CD4-positive, alpha-beta T cell treated with Interleukin-15 for 1 hour (primary cell): ENCODE data around the gene SLC4A5.

Experiments
- DNase-seq: peaks from one replicate; pipeline ENCODE4 v3.0.0-alpha.2; 2020

SLC4A5 gene

GRCh38 chr2:74312913-74313312, 30.3 kb downstream of the SLC4A5 start:
- DNase-seq: no peak

GRCh38 chr2:74307720-74308119, 35.5 kb downstream of the SLC4A5 start:
- no peak for DNase-seq

- no peak for DNase-seq
Measured at GRCh38 chr2:74304332-74305148, 38.7 kb downstream of the SLC4A5 start.

GRCh38 chr2:74302865-74303264, 40.4 kb downstream of the SLC4A5 start:
- no peak for DNase-seq

DNA sequence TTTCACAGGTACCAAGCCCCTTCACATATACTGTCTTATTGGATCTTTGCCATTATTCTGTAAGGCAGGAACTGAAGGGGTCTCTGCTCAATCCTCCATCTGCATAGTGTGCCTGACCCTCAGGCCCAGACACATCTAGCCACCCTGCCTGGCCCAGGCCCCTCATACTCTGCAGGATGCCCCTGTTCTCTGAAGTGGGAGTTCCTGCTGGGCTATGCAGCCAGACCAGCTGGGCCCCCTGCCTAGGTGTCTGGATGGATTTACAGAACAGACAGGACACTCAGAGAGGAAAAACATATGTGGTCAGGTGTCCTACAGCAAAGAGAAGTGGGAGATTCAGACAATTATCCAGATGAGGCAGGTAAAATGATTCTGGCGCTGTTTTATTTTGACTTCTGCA, 42.0 kb downstream of the SLC4A5 start:
- DNase-seq: no peak

DNA sequence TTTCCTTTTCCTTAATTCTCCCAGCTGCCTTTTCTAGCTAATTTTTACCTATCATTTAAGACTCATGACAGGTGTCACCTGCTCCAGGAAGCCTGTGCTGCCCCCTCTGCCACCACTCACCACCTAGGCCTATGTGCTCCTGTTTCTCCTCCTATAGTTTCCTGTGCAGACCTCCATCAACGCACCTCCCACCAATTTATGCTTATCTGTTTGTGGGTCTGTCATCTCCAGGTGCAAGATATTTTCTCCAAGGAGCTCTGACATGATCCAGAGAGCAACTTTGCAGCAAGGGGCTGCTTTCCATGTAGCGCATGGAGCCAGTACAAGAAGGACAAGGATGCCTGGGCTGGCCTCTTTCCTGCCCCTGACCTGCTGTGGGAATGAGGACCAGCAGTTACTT, 42.7 kb downstream of the SLC4A5 start:
- no peak for DNase-seq

- no peak for DNase-seq
Measured at GRCh38 chr2:74297950-74298349, 45.3 kb downstream of the SLC4A5 start.

GRCh38 chr2:74297391-74297790, 45.8 kb downstream of the SLC4A5 start:
- DNase-seq: no peak

DNA sequence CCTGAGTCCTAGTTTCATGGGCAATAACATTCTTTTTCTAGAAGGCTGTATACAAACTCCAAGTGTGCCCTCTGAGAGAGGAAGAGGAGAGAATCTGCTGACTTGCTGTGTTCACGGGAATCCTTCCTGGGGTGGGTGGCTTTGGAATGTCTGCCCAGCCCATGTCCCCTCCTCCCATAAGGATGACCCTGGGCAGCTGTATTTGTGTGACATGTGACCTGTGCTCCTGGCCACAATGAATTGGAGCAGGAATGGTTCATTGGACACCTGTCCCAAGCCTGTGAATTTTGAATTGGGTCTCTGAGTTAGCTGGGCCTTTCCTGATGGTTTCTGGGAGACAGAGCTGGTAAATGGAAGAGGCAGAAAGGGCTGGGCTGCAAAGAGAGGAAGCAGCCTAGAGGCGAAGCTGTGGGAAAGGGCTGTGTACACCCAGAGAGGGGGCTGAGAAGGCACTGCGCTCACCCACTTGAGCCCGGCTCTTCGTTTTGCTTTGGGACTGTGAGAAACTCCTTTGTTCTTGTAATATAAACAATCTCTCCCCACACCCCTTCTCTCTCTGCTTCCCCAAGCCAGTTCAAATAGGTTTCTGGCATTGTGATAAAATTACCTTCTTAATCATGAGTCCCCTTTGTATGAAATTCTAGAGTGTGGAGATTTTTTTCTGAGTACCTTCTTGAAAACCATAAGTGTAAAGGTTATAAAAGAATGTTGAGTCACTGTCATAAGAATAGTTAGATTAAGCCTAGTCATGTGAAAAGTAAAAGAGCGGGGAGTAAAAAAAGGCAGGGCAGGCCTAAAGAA, 49.8 kb downstream of the SLC4A5 start:
- no peak for DNase-seq

DNA sequence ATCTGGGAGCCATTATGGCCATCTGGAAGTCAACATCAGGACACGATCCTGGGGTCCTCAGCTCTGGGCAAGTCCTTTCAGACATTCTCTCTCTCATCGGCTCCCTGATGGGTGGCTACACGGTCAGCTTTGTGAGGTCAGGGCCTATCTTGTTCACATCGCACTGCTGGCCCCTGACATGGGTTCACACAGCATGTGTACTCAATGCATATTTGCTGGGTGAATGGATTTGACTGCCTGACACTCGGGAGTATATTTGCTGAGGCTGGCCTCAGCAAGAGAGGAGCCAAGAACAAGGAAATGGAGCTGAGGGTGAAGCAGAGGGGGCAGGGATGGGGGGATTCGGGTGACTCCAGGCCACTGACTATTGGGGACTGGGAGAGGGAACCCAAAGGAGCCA, 50.5 kb downstream of the SLC4A5 start:
- DNase-seq: no peak

- no peak for DNase-seq
Measured at GRCh38 chr2:74291886-74292621, 51.2 kb downstream of the SLC4A5 start.

DNA sequence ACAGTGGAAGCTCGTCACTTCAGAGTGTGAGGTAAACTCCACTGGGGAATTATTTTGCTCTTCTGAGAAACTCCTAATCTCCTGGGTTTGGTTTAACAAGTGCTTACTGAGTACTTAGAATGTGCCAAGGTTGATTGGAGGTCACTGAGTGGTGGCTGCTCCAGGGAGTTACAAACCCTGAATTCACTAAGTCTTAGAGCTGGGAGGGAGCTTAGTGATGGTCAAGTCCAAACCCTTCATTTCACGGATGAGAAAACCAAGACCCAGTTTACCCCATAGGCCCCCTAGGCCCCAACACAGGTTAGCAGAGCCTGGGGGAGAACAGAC, 52.0 kb downstream of the SLC4A5 start:
- DNase-seq: no peak

DNA sequence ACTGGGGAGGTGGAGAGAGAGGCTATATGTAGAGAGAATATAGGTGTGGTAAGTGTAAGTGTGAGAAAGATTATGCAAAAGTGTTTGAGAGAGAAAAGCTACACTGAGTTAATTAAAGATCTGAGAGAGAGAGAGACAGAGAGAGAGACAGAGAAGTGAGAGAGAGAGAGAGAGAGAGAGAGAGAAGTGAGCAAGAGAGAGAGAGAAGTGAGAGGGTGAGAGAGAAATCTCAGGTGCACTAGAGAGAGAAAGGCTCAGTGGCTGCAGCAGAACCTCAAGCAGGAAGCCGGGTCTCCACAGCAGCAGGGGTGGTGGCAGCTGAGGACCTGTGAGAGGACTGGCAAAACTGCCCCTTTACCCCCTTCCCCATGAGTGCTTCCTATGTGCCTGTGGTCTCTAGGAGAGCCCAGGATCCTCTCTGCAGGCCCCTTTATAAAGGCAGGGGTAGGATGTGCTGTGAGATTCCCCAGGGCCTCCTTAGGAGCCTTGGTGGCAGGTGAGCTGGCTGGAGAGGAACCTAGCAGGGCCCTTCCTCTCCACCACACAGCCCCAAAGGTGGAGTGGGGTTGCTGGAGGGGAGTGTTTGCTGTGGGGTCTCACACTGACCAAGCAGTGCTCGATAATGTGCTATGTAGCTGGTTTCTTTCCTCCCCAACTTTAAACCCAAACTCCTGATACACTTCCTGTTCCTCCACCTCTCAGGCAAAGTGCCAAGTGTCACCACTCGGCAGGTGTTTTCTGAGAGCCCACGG, 52.6 kb downstream of the SLC4A5 start:
- DNase-seq: peak; percentile 60

GRCh38 chr2:74290066-74290465, 53.1 kb downstream of the SLC4A5 start:
- DNase-seq: no peak

DNA sequence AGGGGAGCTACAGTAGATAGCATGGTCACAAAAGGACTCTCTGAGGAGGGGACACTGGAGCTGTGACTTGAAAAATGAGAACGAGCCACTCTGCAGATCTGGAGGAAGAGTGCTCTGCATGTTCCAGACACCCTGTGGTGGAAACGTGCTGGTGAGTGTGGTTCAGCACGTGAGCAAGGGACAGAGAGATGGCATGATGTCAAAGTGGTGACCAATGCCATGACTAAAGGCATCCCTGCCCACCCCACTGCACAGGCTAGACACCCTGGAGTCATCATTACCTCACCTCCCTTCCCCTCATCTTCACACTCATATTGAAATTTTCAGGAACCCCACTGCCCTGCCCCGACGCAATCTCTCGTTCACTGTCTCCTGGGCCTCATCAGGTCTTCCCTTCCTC, 56.5 kb downstream of the SLC4A5 start:
- no peak for DNase-seq

DNA sequence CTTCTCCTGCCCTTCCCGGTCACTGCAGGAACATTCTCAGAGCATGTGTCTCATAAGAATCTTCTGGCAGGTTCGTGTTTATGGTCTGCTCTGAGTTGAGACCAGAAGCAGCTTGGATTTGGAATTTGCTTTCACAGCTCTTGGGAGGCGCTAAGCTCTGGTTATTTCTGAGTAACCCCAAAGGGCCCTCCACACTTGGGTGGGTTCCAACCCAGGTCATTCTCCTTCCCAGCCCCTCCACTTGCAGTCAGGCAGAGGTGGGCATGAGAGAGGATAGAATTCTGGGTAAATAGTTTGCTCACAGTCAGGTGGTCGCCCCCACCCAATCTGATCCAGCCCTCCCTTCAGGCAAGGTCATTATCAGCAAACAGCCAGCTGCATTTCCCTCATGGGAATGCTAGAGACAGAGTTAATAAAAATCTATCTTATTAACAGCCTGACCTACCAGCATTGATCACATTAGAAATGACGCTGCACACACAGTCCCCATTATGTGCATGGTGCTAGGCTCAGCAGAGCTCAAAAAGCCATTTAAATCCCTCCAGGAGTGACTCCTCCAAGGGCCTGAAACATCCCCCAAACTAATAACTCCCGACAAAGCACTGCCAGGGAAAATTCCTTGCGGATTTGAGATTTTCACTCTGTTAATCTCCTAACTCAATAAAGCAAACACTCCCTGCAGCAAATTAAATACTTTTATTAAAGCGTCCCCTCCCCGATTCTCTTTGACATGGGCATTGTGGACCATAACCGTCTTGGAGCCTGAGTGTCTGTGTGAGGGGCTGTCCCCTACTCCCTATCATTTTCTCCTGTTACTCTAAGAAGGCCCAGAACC, 61.9 kb downstream of the SLC4A5 start:
- DNase-seq: no peak

GRCh38 chr2:74278694-74279093, 64.5 kb downstream of the SLC4A5 start:
- DNase-seq: no peak

- DNase-seq: no peak
Measured at GRCh38 chr2:74278176-74278575, 65.0 kb downstream of the SLC4A5 start.

DNA sequence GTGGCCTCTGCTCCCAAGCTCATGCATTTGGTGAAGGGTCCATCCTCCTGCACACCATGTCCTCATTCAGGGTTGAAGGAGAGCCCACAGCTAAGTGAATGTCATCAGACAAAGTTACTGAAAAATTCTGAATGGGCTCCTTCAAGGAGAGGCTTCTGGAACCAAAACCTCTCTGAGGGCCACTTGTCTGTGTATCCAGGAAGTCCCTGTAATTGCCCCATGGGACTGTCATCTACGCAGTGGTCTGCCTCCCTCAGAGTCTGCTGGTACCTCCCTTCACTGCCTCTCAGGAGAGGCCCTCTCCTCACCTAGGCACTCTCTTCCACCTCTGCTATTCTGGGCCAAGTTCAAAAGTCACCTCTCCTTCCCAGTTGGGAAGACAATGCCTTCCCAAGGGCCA, 68.0 kb downstream of the SLC4A5 start:
- no peak for DNase-seq

GRCh38 chr2:74269667-74270066, 73.5 kb downstream of the SLC4A5 start:
- DNase-seq: no peak

GRCh38 chr2:74267068-74267467, 76.1 kb downstream of the SLC4A5 start:
- DNase-seq: peak; percentile 72

DNA sequence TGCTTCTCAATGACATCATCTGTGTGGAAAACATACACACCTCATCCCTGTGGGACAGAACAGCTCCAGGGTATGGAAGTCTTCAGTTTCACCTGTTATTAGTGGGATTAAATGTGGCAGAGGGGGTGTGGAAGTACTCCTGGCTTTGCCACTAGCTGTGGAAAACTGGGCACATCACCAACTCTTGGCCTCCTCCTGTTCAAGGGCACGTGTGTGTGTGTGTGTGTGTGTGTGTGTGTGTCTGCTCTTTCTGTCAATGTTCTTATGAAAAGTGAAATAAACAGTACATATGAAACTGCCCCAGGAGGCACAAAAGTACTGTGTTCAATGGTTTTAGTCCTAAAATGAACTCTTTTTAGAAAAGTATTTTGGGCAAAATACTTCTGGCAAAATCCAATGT, 78.9 kb downstream of the SLC4A5 start:
- DNase-seq: no peak
